IMR-90 (cell line): ENCODE measurements around the gene DENND2C. TPM values are rescaled to one million over a fixed set of nuclear protein-coding genes. Genes with fewer than 3 reads are reported as not detected.

ENCODE experiments used
- ATAC-seq: fragments of 200-7000 bp; cut with Tn5 transposase; 2 replicates; pipeline ENCODE4 v1.9.1; 2020; ENCODE audit warnings: low read depth, mild to moderate bottlenecking, moderate library complexity
- BruUV-seq: library from RNA; stranded (reverse); fragments of 400-500 nt; replicated peaks from 2 replicates; lab custom pipeline; 2021; lab: Mats Ljungman, UMichigan
- CTCF ChIA-PET: fragments of 300-600 bp; formaldehyde crosslinking; extraction: SDS; loops from one replicate; lab custom pipeline; 2021; ENCODE audit warnings: antibody characterized with exemption; lab: Yijun Ruan, JAX
- POLR2A ChIA-PET: fragments of 300-600 bp; sonication (Branson Sonifier 250); formaldehyde crosslinking; loops from one replicate; lab custom pipeline; 2022; ENCODE audit warnings: antibody characterized with exemption; ENCODE audit not compliant: unreplicated experiment; lab: Charles Lee
- DNase-seq: peaks from one replicate; pipeline ENCODE4 v3.0.0; 2013
- H2AFZ ChIP-seq: replicated peaks from 2 replicates; pipeline ENCODE3; 2013; ENCODE audit warnings: low read length, mild to moderate bottlenecking; ENCODE audit not compliant: poor library complexity
- H2AK5ac ChIP-seq: 2 replicates; pipeline ENCODE4 v1.6.1; 2013; ENCODE audit warnings: low read depth, low read length, inconsistent platforms
- H2AK9ac ChIP-seq: replicated peaks from 2 replicates; pipeline ENCODE3; 2013; ENCODE audit warnings: mild to moderate bottlenecking, low read depth, low read length, moderate library complexity; ENCODE audit not compliant: poor library complexity
- H2BK120ac ChIP-seq: 2 replicates; pipeline ENCODE4 v1.6.1; 2013; ENCODE audit warnings: low read depth, low read length, inconsistent platforms
- H2BK15ac ChIP-seq: 3 replicates; pipeline ENCODE4 v1.6.1; 2013; ENCODE audit warnings: low read depth, low read length, inconsistent platforms
- H2BK20ac ChIP-seq: 2 replicates; pipeline ENCODE4 v1.6.1; 2013; ENCODE audit warnings: low read depth, mild to moderate bottlenecking, inconsistent platforms, low read length, moderate library complexity
- H2BK5ac ChIP-seq: 2 replicates; pipeline ENCODE4 v1.6.1; 2013; ENCODE audit warnings: mild to moderate bottlenecking, low read depth, low read length, inconsistent platforms; ENCODE audit not compliant: poor library complexity, severe bottlenecking
- H3K14ac ChIP-seq: replicated peaks from 2 replicates; pipeline ENCODE4 v1.6.1; 2013; ENCODE audit warnings: low read depth, low read length, inconsistent platforms
- H3K18ac ChIP-seq: 2 replicates; pipeline ENCODE4 v1.6.1; 2013; ENCODE audit warnings: low read depth, low read length, control low read depth
- H3K23ac ChIP-seq: 2 replicates; pipeline ENCODE4 v1.6.1; 2013; ENCODE audit warnings: low read depth, low read length, inconsistent platforms
- H3K27ac ChIP-seq: 2 replicates; pipeline ENCODE4 v1.5.1; 2013; ENCODE audit warnings: mild to moderate bottlenecking, control low read depth, low read length; ENCODE audit not compliant: insufficient read depth
- H3K27me3 ChIP-seq: 2 replicates; pipeline ENCODE4 v1.6.1; 2013; ENCODE audit warnings: low read length; ENCODE audit not compliant: control insufficient read depth, insufficient read depth
- H3K36me3 ChIP-seq: 2 replicates; pipeline ENCODE4 v1.6.1; 2013; ENCODE audit warnings: low read length, mixed read lengths; ENCODE audit not compliant: control insufficient read depth, insufficient read depth
- H3K4ac ChIP-seq: 2 replicates; pipeline ENCODE4 v1.6.1; 2013; ENCODE audit warnings: low read depth, low read length, inconsistent platforms
- H3K4me1 ChIP-seq: 2 replicates; pipeline ENCODE4 v1.6.1; 2013; ENCODE audit warnings: low read length, mixed read lengths; ENCODE audit not compliant: control insufficient read depth, insufficient read depth
- H3K4me2 ChIP-seq: 2 replicates; pipeline ENCODE4 v1.6.1; 2013; ENCODE audit warnings: low read depth, mild to moderate bottlenecking, control low read depth, low read length, moderate library complexity
- H3K4me3 ChIP-seq: 2 replicates; pipeline ENCODE4 v1.5.1; 2013; ENCODE audit warnings: low read depth, mild to moderate bottlenecking, control low read depth, low read length, moderate library complexity; ENCODE audit not compliant: insufficient read depth
- H3K56ac ChIP-seq: 2 replicates; pipeline ENCODE4 v1.6.1; 2013; ENCODE audit warnings: low read length, inconsistent platforms; ENCODE audit not compliant: insufficient read depth; ENCODE audit errors: extremely low read depth
- H3K79me1 ChIP-seq, 2 experiments: 2 replicates each; pipeline ENCODE4 v1.6.1; 2013; ENCODE audit warnings: low read length in 2 of 2, inconsistent platforms in 1 of 2, low read depth in 1 of 2
- H3K9ac ChIP-seq: 2 replicates; pipeline ENCODE4 v1.6.1; 2013; ENCODE audit warnings: low read depth, low read length, control low read depth
- H3K9me1 ChIP-seq: 2 replicates; pipeline ENCODE4 v1.6.1; 2013; ENCODE audit warnings: low read length, inconsistent platforms; ENCODE audit not compliant: insufficient read depth
- H3K9me3 ChIP-seq: 2 replicates; pipeline ENCODE4 v1.6.1; 2013; ENCODE audit warnings: low read length; ENCODE audit not compliant: control insufficient read depth, insufficient read depth
- H4K20me1 ChIP-seq: 2 replicates; pipeline ENCODE4 v1.6.1; 2013; ENCODE audit warnings: low read length, inconsistent platforms; ENCODE audit not compliant: insufficient read depth
- H4K5ac ChIP-seq: 2 replicates; pipeline ENCODE4 v1.6.1; 2013; ENCODE audit warnings: mild to moderate bottlenecking, low read depth, low read length, control low read depth
- H4K8ac ChIP-seq, 2 experiments: 2 replicates each; pipeline ENCODE4 v1.6.1; 2013; ENCODE audit warnings: low read depth in 2 of 2, low read length in 2 of 2, control low read depth in 1 of 2, inconsistent platforms in 1 of 2
- H4K91ac ChIP-seq: 2 replicates; pipeline ENCODE4 v1.6.1; 2013; ENCODE audit warnings: low read depth, low read length, inconsistent platforms; ENCODE audit not compliant: insufficient read depth
- BHLHE40 ChIP-seq: fragments of 150-350 bp; IDR thresholded peaks from 2 replicates; pipeline ENCODE4 v1.6.1; 2016; ENCODE audit warnings: mild to moderate bottlenecking, low read depth, low read length
- CEBPB ChIP-seq: IDR thresholded peaks from 2 replicates; pipeline ENCODE4 v1.6.1; 2012; ENCODE audit warnings: low read depth, low read length, improper control_type of control experiment
- CHD1 ChIP-seq: IDR thresholded peaks from 2 replicates; pipeline ENCODE4 v1.6.1; 2012; ENCODE audit warnings: low read depth, low read length, improper control_type of control experiment
- FOS ChIP-seq: fragments of 150-350 bp; IDR thresholded peaks from 2 replicates; pipeline ENCODE4 v1.6.1; 2016; ENCODE audit warnings: low read depth, low read length
- MAFK ChIP-seq: IDR thresholded peaks from 2 replicates; pipeline ENCODE4 v1.6.1; 2012; ENCODE audit warnings: low read depth, low read length, improper control_type of control experiment
- MAZ ChIP-seq: IDR thresholded peaks from 2 replicates; pipeline ENCODE4 v1.6.1; 2012; ENCODE audit warnings: low read depth, mild to moderate bottlenecking, low read length, improper control_type of control experiment, moderate library complexity, borderline replicate concordance
- MXI1 ChIP-seq: IDR thresholded peaks from 2 replicates; pipeline ENCODE4 v1.6.1; 2012; ENCODE audit warnings: low read depth, mild to moderate bottlenecking, low read length, moderate library complexity, borderline replicate concordance
- NFE2L2 ChIP-seq: fragments of 150-350 bp; IDR thresholded peaks from 2 replicates; pipeline ENCODE4 v1.6.1; 2016; ENCODE audit warnings: low read depth, mild to moderate bottlenecking, low read length
- POLR2A ChIP-seq: IDR thresholded peaks from 2 replicates; pipeline ENCODE4 v1.6.1; 2012; ENCODE audit warnings: mild to moderate bottlenecking, low read depth, low read length
- RAD21 ChIP-seq: IDR thresholded peaks from 2 replicates; pipeline ENCODE4 v1.6.1; 2012; ENCODE audit warnings: low read length, improper control_type of control experiment
- RCOR1 ChIP-seq: IDR thresholded peaks from 2 replicates; pipeline ENCODE4 v1.6.1; 2012; ENCODE audit warnings: mild to moderate bottlenecking, low read length, improper control_type of control experiment; ENCODE audit not compliant: insufficient replicate concordance
- RFX5 ChIP-seq: IDR thresholded peaks from 2 replicates; pipeline ENCODE4 v1.8.0; 2012; ENCODE audit warnings: low read depth, mild to moderate bottlenecking, low read length, moderate library complexity
- SMC3 ChIP-seq: fragments of 150-350 bp; IDR thresholded peaks from 2 replicates; pipeline ENCODE4 v1.6.1; 2016; ENCODE audit warnings: low read depth, mild to moderate bottlenecking, antibody characterized with exemption, low read length, moderate library complexity
- WGBS, 2 experiments: methylation state at CpG; one replicate each; pipeline versions ENCODE4 v1.1.5 to v1.1.7; 2013; ENCODE audit warnings: missing lambda C conversion rate in 2 of 2; ENCODE audit not compliant: insufficient read length in 1 of 2; ENCODE audit errors: extremely low coverage in 2 of 2; 5-methylcytosine and 5-hydroxymethylcytosine counted together
- dilution Hi-C: fragments of 300-500 bp; cut with HindIII; formaldehyde crosslinking; loops from one replicate; pipeline ENCODE4 v1.14.3; 2018; ENCODE audit warnings: low sequenced_read_pairs; ENCODE audit not compliant: unreplicated experiment
- in situ Hi-C: fragments of 300-500 bp; cut with MboI; formaldehyde crosslinking; loops from 3 replicates; pipeline ENCODE4 v1.14.3; 2019; ENCODE audit warnings: low sequenced_read_pairs, inconsistent platforms, mixed read lengths
- intact Hi-C: fragments of 100-400 bp; cut with micrococcal nuclease; formaldehyde crosslinking; loops from 2 replicates; pipeline ENCODE4 v1.10.0; 2022
- polyA plus RNA-seq, 3 experiments: library from polyadenylated mRNA; depleted of rRNA; stranded (reverse); fragments of >200 nt; gene quantifications; 2 replicates each; pipeline ENCODE4 v1.2.3, GENCODE V29; 2012; ENCODE audit warnings: low replicate concordance in 1 of 3
- total RNA-seq: library from RNA; depleted of rRNA; stranded (reverse); fragments of >200 nt; gene quantifications from 2 replicates; pipeline ENCODE4 v1.2.3, GENCODE V29; 2012
- TF ChIP-seq, protein P1 (sequence below): fragments of 150-350 bp; IDR thresholded peaks from 2 replicates; pipeline ENCODE4 v1.6.1; 2017; ENCODE audit warnings: mild to moderate bottlenecking, antibody characterized with exemption, low read length, low read depth
- TF ChIP-seq, protein P2 (sequence below): fragments of 150-350 bp; IDR thresholded peaks from 2 replicates; pipeline ENCODE4 v1.6.1; 2016; ENCODE audit warnings: low read depth, mild to moderate bottlenecking, low read length, moderate library complexity, borderline replicate concordance
- TF ChIP-seq, protein P3 (sequence below): conservative IDR thresholded peaks from 2 replicates; pipeline ENCODE4 v1.5.1; 2012; ENCODE audit warnings: mild to moderate bottlenecking, low read depth, low read length, improper control_type of control experiment

Gene DENND2C
- total and polyA plus RNA-seq, 2 of the 4 experiments (the other 2 are of a cell fraction), result 0.58 to 2.2 TPM

DNA sequence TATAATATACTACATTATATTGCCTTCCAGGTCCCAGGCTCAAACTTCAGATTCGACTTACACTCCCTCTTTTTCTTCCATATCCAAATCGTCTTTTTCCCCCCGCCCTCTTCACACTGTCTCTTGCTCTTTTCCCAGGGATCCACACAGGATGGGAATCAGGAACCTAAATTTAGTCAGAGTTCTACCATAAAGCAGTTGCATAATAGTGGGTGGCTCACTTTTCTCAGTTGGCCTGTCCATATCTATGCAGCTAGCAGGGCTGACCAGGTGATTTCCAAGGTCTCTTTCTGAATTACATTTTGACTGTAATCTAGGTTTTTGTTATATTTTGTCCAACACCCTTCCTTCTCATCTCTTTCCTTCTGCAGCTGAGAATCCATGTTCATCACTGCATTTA is 80.7 kb downstream of the DENND2C start:
- Histone ChIP-seq H4K20me1 (no peaks in the 10 kb centered on the region), H2BK120ac (no peak overlapping the region), H2BK5ac (no peak overlapping the region), H3K9me1 (no peaks in the 10 kb centered on the region), H4K91ac (no peak overlapping the region), H3K9me3 (no peaks in the 10 kb centered on the region), H3K56ac (no peak overlapping the region), H2AK9ac (no peak overlapping the region), H3K23ac (no peak overlapping the region), H3K14ac (no peak overlapping the region), H3K4me1 (no peaks in the 10 kb centered on the region), H2AFZ (no peak overlapping the region), H3K18ac (no peak overlapping the region), H2BK15ac (no peak overlapping the region), H3K4ac (no peak overlapping the region), H3K27me3 (no peaks in the 10 kb centered on the region), H3K9ac (no peak overlapping the region), H3K27ac (no peak overlapping the region), H3K79me1 (no peaks in the 10 kb centered on the region), H2AK5ac (no peak overlapping the region), H3K4me3 (no peak overlapping the region), H3K36me3 (no peaks in the 10 kb centered on the region), H3K4me2 (no peak overlapping the region), H4K5ac (no peak overlapping the region), H4K8ac (no peak overlapping the region), H2BK20ac (no peak overlapping the region)
- BruUV-seq, result no TSS peak
- ChIA-PET POLR2A (no interaction called here), CTCF (no interaction called here)
- in situ Hi-C loops, result no loop called here
- dilution Hi-C loops, result no loop called here
- no peak for TF ChIP-seq POLR2A
- TF ChIP-seq, protein P1, sequence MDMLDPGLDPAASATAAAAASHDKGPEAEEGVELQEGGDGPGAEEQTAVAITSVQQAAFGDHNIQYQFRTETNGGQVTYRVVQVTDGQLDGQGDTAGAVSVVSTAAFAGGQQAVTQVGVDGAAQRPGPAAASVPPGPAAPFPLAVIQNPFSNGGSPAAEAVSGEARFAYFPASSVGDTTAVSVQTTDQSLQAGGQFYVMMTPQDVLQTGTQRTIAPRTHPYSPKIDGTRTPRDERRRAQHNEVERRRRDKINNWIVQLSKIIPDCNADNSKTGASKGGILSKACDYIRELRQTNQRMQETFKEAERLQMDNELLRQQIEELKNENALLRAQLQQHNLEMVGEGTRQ, result no peak
- TF ChIP-seq RFX5, result no peak
- TF ChIP-seq MAZ, result no peak
- no peak for TF ChIP-seq CEBPB
- no peak for TF ChIP-seq FOS
- TF ChIP-seq RCOR1, result no peak
- TF ChIP-seq SMC3, result no peak
- no peak for TF ChIP-seq BHLHE40
- TF ChIP-seq, protein P2, sequence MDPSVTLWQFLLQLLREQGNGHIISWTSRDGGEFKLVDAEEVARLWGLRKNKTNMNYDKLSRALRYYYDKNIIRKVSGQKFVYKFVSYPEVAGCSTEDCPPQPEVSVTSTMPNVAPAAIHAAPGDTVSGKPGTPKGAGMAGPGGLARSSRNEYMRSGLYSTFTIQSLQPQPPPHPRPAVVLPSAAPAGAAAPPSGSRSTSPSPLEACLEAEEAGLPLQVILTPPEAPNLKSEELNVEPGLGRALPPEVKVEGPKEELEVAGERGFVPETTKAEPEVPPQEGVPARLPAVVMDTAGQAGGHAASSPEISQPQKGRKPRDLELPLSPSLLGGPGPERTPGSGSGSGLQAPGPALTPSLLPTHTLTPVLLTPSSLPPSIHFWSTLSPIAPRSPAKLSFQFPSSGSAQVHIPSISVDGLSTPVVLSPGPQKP, result no peak
- no peak for TF ChIP-seq MXI1
- TF ChIP-seq, protein P3, sequence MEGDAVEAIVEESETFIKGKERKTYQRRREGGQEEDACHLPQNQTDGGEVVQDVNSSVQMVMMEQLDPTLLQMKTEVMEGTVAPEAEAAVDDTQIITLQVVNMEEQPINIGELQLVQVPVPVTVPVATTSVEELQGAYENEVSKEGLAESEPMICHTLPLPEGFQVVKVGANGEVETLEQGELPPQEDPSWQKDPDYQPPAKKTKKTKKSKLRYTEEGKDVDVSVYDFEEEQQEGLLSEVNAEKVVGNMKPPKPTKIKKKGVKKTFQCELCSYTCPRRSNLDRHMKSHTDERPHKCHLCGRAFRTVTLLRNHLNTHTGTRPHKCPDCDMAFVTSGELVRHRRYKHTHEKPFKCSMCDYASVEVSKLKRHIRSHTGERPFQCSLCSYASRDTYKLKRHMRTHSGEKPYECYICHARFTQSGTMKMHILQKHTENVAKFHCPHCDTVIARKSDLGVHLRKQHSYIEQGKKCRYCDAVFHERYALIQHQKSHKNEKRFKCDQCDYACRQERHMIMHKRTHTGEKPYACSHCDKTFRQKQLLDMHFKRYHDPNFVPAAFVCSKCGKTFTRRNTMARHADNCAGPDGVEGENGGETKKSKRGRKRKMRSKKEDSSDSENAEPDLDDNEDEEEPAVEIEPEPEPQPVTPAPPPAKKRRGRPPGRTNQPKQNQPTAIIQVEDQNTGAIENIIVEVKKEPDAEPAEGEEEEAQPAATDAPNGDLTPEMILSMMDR, result no peak
- no peak for TF ChIP-seq RAD21
- no peak for TF ChIP-seq NFE2L2
- no peak for TF ChIP-seq CHD1
- TF ChIP-seq MAFK, result no peak
- WGBS, 2 experiments, result 95% methylated on average over 3 of the region's 3 CpGs; no CpG with 5 or more reads in 1 of the 2 experiments
- DNase-seq (no peak), ATAC-seq (no peak)
- intact Hi-C loops, result loop anchor here (5.0 kb wide), 1 partner anchor 33 kb away; no protein-coding TSS in a partner anchor
